Measurements from ENCODE around the gene OPCML.

DNA sequence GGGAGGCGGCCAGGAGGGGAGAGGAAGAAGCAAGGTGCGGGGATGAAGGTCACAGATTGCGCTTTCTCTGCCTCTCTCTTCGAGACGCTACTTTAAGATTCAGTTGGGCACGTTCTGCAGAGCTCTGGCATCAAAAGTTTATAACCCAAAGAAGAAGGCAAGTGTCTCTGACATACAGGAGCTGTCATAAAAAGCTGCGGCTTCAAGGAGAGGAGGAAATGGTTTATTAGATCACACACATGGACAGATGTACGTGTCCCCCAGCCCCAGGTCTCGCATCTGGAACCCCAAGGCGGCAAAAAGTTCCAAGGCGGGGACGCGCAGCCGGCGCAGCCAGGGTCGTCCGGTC, 589.0 kb downstream of the OPCML start:
- TF ChIP-seq, protein P1, sequence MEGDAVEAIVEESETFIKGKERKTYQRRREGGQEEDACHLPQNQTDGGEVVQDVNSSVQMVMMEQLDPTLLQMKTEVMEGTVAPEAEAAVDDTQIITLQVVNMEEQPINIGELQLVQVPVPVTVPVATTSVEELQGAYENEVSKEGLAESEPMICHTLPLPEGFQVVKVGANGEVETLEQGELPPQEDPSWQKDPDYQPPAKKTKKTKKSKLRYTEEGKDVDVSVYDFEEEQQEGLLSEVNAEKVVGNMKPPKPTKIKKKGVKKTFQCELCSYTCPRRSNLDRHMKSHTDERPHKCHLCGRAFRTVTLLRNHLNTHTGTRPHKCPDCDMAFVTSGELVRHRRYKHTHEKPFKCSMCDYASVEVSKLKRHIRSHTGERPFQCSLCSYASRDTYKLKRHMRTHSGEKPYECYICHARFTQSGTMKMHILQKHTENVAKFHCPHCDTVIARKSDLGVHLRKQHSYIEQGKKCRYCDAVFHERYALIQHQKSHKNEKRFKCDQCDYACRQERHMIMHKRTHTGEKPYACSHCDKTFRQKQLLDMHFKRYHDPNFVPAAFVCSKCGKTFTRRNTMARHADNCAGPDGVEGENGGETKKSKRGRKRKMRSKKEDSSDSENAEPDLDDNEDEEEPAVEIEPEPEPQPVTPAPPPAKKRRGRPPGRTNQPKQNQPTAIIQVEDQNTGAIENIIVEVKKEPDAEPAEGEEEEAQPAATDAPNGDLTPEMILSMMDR (IDR thresholded peaks at IDR 0.05): no peak
- no peak for TF ChIP-seq POLR2A (IDR thresholded peaks at IDR 0.05)
- TF ChIP-seq EP300 (IDR thresholded peaks at IDR 0.05; ENCODE audit: low read depth): no peak

Data from transverse colon (tissue), 3 donors.